SU-DHL-6 (cell line): ENCODE results near the gene GRIN3B.
"Not testable (repeated sequence)": the region's sequence is repeated elsewhere in the genome, so short reads cannot be mapped to it uniquely, and the experiment has no call there.

Experiments used
- H2AFZ ChIP-seq: fragments of 200-600 bp; sonication (generic); 2 replicates; pipeline ENCODE4 v1.6.1; 2014; ENCODE audit warnings: low read depth, mild to moderate bottlenecking, moderate library complexity, mixed read lengths, antibody characterized with exemption, low read length; ENCODE audit not compliant: severe bottlenecking
- H3F3A ChIP-seq: fragments of 200-600 bp; shearing (Covaris generic); 2 replicates; pipeline ENCODE4 v1.6.0; 2016; ENCODE audit warnings: antibody characterized with exemption, mild to moderate bottlenecking; ENCODE audit not compliant: insufficient read depth
- H3K27ac ChIP-seq: fragments of 200-600 bp; sonication (generic); 2 replicates; pipeline ENCODE4 v1.5.1; 2016; ENCODE audit warnings: low read depth, mild to moderate bottlenecking, low read length, moderate library complexity, mixed read lengths
- H3K27me3 ChIP-seq: fragments of 200-600 bp; sonication (generic), shearing (Covaris generic); 2 replicates; pipeline ENCODE4 v1.6.0; 2014; ENCODE audit warnings: mild to moderate bottlenecking, low read length
- H3K36me3 ChIP-seq: fragments of 200-600 bp; sonication (generic); 2 replicates; pipeline ENCODE4 v1.6.1; 2014; ENCODE audit warnings: mild to moderate bottlenecking, low read length, mixed read lengths
- H3K4me2 ChIP-seq: fragments of 300-600, 200-600 bp; shearing (Covaris generic), sonication (generic); 2 replicates; pipeline ENCODE4 v1.6.0; 2014; ENCODE audit warnings: low read length, low read depth, mild to moderate bottlenecking; ENCODE audit not compliant: poor library complexity, severe bottlenecking
- H3K4me3 ChIP-seq: fragments of 200-600 bp; sonication (generic); 2 replicates; pipeline ENCODE4 v1.5.1; 2014; ENCODE audit warnings: antibody characterized with exemption, low read length, mild to moderate bottlenecking, mixed read lengths; ENCODE audit not compliant: insufficient read depth, poor library complexity, severe bottlenecking
- H3K79me2 ChIP-seq: fragments of 200-600 bp; sonication (generic); 2 replicates; pipeline ENCODE4 v1.6.1; 2014; ENCODE audit warnings: mild to moderate bottlenecking, low read length, moderate library complexity; ENCODE audit not compliant: insufficient read depth
- H3K9ac ChIP-seq: fragments of 200-600 bp; sonication (generic); 2 replicates; pipeline ENCODE4 v1.7.0; 2014; ENCODE audit warnings: mild to moderate bottlenecking, low read length
- H3K9me2 ChIP-seq: fragments of 200-600 bp; sonication (generic); replicated peaks from 2 replicates; pipeline ENCODE4 v1.6.1; 2014; ENCODE audit warnings: low read length; ENCODE audit not compliant: insufficient read depth
- H3K9me3 ChIP-seq: fragments of 200-600 bp; sonication (generic); 2 replicates; pipeline ENCODE4 v1.6.1; 2014; ENCODE audit warnings: low read length, mixed read lengths; ENCODE audit not compliant: insufficient read depth
- H4K20me1 ChIP-seq: fragments of 200-600 bp; sonication (generic); 2 replicates; pipeline ENCODE4 v1.6.1; 2014; ENCODE audit warnings: low read depth, mild to moderate bottlenecking, antibody characterized with exemption, low read length, moderate library complexity, mixed read lengths
- CTCF ChIP-seq: fragments of 200-600 bp; sonication (generic); IDR thresholded peaks from one replicate; pipeline ENCODE4 v1.5.1; 2017; ENCODE audit warnings: antibody characterized with exemption, mild to moderate bottlenecking, low read length, moderate library complexity; ENCODE audit not compliant: insufficient read depth, poor library complexity, severe bottlenecking
- EZH2phosphoT487 ChIP-seq: fragments of 200-600 bp; sonication (generic), shearing (Covaris generic); conservative IDR thresholded peaks from 2 replicates; pipeline ENCODE4 v1.6.1; 2018; ENCODE audit warnings: mild to moderate bottlenecking, antibody characterized with exemption, low read length, moderate library complexity, mixed read lengths

Gene GRIN3B

GRCh38 chr19:955803-956765 lies 44.1 kb upstream of the GRIN3B start:
- Histone ChIP-seq H3K79me2 (no peaks in the 10 kb centered on the region), H3K27ac (no peak overlapping the region), H3K9ac (no peak overlapping the region)

GRCh38 chr19:956766-957440 lies 43.3 kb upstream of the GRIN3B start:
- no peak for TF ChIP-seq EZH2phosphoT487
- TF ChIP-seq CTCF = no peak
- Histone ChIP-seq H3K4me3 (no peak overlapping the region), H3K27me3 (no peaks in the 10 kb centered on the region), H3K9me3 (no peaks in the 10 kb centered on the region), H3K9ac (no peak overlapping the region), H2AFZ (no peak overlapping the region), H3K4me2 (no peak overlapping the region), H4K20me1 (no peaks in the 10 kb centered on the region), H3K79me2 (no peaks in the 10 kb centered on the region), H3K9me2 (no peaks in the 10 kb centered on the region), H3F3A (no peaks in the 10 kb centered on the region), H3K36me3 (no peaks in the 10 kb centered on the region), H3K27ac (no peak overlapping the region)

More at GRCh38 chr19:955803-956765, 44.1 kb upstream of the GRIN3B start:
- Histone ChIP-seq H3K9me3 (no peaks in the 10 kb centered on the region), H4K20me1 (no peaks in the 10 kb centered on the region), H3K4me2 (no peak overlapping the region), H3F3A (no peaks in the 10 kb centered on the region), H3K36me3 (no peaks in the 10 kb centered on the region), H3K4me3 (no peak overlapping the region), H3K27me3 (no peaks in the 10 kb centered on the region), H2AFZ (no peak overlapping the region), H3K9me2 (no peaks in the 10 kb centered on the region)
- no peak for TF ChIP-seq EZH2phosphoT487
- TF ChIP-seq CTCF = no peak

- H3K9ac ChIP-seq, H4K20me1 ChIP-seq, H3K27ac ChIP-seq, H3K27me3 ChIP-seq, H3K36me3 ChIP-seq, H3K4me3 ChIP-seq, H3K9me2 ChIP-seq, H3K4me2 ChIP-seq, H3K9me3 ChIP-seq, H3K79me2 ChIP-seq, H3F3A ChIP-seq, H2AFZ ChIP-seq: not testable (repeated sequence)
Observed at GRCh38 chr19:957578-957977, 42.6 kb upstream of the GRIN3B start.
